HepG2 (cell line): ENCODE results near the gene STK36. TPM values are rescaled to one million over a fixed set of nuclear protein-coding genes. Genes with fewer than 3 reads are reported as not detected.

Experiments used
- ARNT ChIP-seq: fragments of 450-650 bp; IDR thresholded peaks from 2 replicates; pipeline ENCODE4 v1.6.1; 2017
- ARNT2 ChIP-seq: sonication (generic); formaldehyde crosslinking; IDR thresholded peaks from 2 replicates; pipeline ENCODE4 v1.8.0; 2022; ENCODE audit warnings: mild to moderate bottlenecking, low read depth, missing genetic modification reagents, moderate library complexity
- ATF3 ChIP-seq: sonication (generic); formaldehyde crosslinking; IDR thresholded peaks from 2 replicates; pipeline ENCODE4 v1.4.0; 2020; ENCODE audit warnings: missing genetic modification reagents
- CEBPZ ChIP-seq: IDR thresholded peaks from 2 replicates; pipeline ENCODE4 v1.6.1; 2012; ENCODE audit warnings: low read length, improper control_type of control experiment
- FLYWCH1 ChIP-seq: sonication (generic); formaldehyde crosslinking; IDR thresholded peaks from 2 replicates; pipeline ENCODE4 v1.8.1; 2023; ENCODE audit warnings: mild to moderate bottlenecking, missing genetic modification reagents
- KIAA2018 ChIP-seq: sonication (generic); formaldehyde crosslinking; IDR thresholded peaks from 2 replicates; pipeline ENCODE4 v1.5.0; 2020; ENCODE audit warnings: mild to moderate bottlenecking, missing genetic modification reagents, borderline replicate concordance
- MLLT10 ChIP-seq: sonication (generic); formaldehyde crosslinking; IDR thresholded peaks from 2 replicates; pipeline ENCODE4 v1.4.0; 2020; ENCODE audit warnings: missing genetic modification reagents
- MLXIP ChIP-seq: sonication (generic); formaldehyde crosslinking; IDR thresholded peaks from 2 replicates; pipeline ENCODE4 v1.9.0; 2021; ENCODE audit warnings: missing genetic modification reagents, borderline replicate concordance
- PPARG ChIP-seq: conservative IDR thresholded peaks from 2 replicates; pipeline ENCODE4 v1.6.1; 2016; ENCODE audit warnings: missing biosample characterization, missing genetic modification reagents
- RFX5 ChIP-seq: IDR thresholded peaks from 2 replicates; pipeline ENCODE4 v1.6.1; 2011; ENCODE audit warnings: low read depth, low read length, improper control_type of control experiment
- RFXANK ChIP-seq: IDR thresholded peaks from 2 replicates; pipeline ENCODE4 v1.6.1; 2016
- YY1 ChIP-seq: IDR thresholded peaks from 2 replicates; pipeline ENCODE4 v1.6.1; 2011; ENCODE audit warnings: low read length, low read depth, moderate library complexity, mild to moderate bottlenecking; ENCODE audit not compliant: insufficient read depth, insufficient replicate concordance
- ZNF10 ChIP-seq: sonication (generic); formaldehyde crosslinking; IDR thresholded peaks from 2 replicates; pipeline ENCODE4 v1.4.0; 2020; ENCODE audit warnings: mild to moderate bottlenecking, low read depth, missing genetic modification reagents, borderline replicate concordance
- ZNF678 ChIP-seq: sonication (generic); formaldehyde crosslinking; IDR thresholded peaks from 2 replicates; pipeline ENCODE4 v1.4.0; 2020; ENCODE audit warnings: mild to moderate bottlenecking, missing genetic modification reagents
- polyA plus RNA-seq, 8 experiments: library from polyadenylated mRNA; depleted of rRNA in 3 of 8; stranded (reverse) in 7 of 8; unstranded in 1 of 8; fragments of >200 nt; fragmentation: Illumina TruSeq in 4 of 8; extraction: Trizol in 4 of 8; gene quantifications; 2 replicates each; pipeline versions ENCODE4 v1.2.1 to v1.2.3, GENCODE V29; 2011 to 2016; ENCODE audit warnings: low read depth in 4 of 8, missing spikeins in 1 of 8, mixed read lengths in 1 of 8; ENCODE audit not compliant: insufficient read depth in 1 of 8
- total RNA-seq, 5 experiments: library from RNA; depleted of rRNA; stranded (reverse); fragments of >200 nt; fragmentation: Illumina TruSeq; extraction: Trizol; gene quantifications; 2 replicates each; pipeline ENCODE4 v1.2.3, GENCODE V29; 2016; ENCODE audit warnings: low read depth in 1 of 5

Gene STK36
- total and polyA plus RNA-seq, 2 of the 13 experiments (the other 11 are each of a cell fraction or from before 2014, with no cell fraction given) = 45.9 to 83.5 TPM

GRCh38 chr2:218710687-218711549, 39.0 kb downstream of the STK36 start, which contains the start of gene TTLL4 (continued):
- no peak for TF ChIP-seq KIAA2018 (CRISPR knock-in tag)
- peak; percentile 61 for TF ChIP-seq ATF3 (CRISPR knock-in tag)
- peak; percentile 30; the same call in 1 of the 2 replicates for TF ChIP-seq PPARG (CRISPR knock-in tag)
- TF ChIP-seq CEBPZ = no peak
- TF ChIP-seq ZNF10 (CRISPR knock-in tag) = no peak
- no peak; the same call in 1 of the 2 replicates for TF ChIP-seq ZNF678 (CRISPR knock-in tag)
- peak; percentile 82; the same call in 1 of the 2 replicates for TF ChIP-seq FLYWCH1 (CRISPR knock-in tag)
- no peak for TF ChIP-seq ARNT
- no peak for TF ChIP-seq MLLT10 (CRISPR knock-in tag)
- peak; percentile 63; the same call in 1 of the 2 replicates for TF ChIP-seq RFXANK (CRISPR knock-in tag)
- TF ChIP-seq MLXIP (CRISPR knock-in tag) = no peak
- peak; percentile 90 for TF ChIP-seq ARNT2 (CRISPR knock-in tag)
- peak; percentile 77 for TF ChIP-seq RFX5
- TF ChIP-seq YY1 = peak; percentile 76
